Liver (tissue), 9 donors: ENCODE results near the gene PEMT. TPM values are rescaled to one million over a fixed set of nuclear protein-coding genes. Genes with fewer than 3 reads are reported as not detected.

Experiments used
- DNase-seq: peaks from one replicate; pipeline ENCODE4 v3.0.0-alpha.2; 2017; ENCODE audit warnings: low spot score
- H3K27ac ChIP-seq, 2 donors: one replicate each; pipeline ENCODE4 v1.7.0; 2013; ENCODE audit warnings: inconsistent platforms in 2 of 2, low read length in 2 of 2, control low read depth in 1 of 2, low read depth in 1 of 2, mild to moderate bottlenecking in 1 of 2
- H3K27me3 ChIP-seq, 4 donors: one replicate each; pipeline versions ENCODE4 v1.6.1 to v1.7.0; 2013; ENCODE audit warnings: low read length in 3 of 4, inconsistent platforms in 1 of 4, mild to moderate bottlenecking in 1 of 4, moderate library complexity in 1 of 4; ENCODE audit not compliant: control insufficient read depth in 4 of 4, insufficient read depth in 4 of 4
- H3K36me3 ChIP-seq, 4 donors: one replicate each; pipeline versions ENCODE4 v1.6.1 to v1.7.0; 2013; ENCODE audit warnings: low read length in 3 of 4, mild to moderate bottlenecking in 3 of 4, low read depth in 1 of 4, moderate library complexity in 1 of 4; ENCODE audit not compliant: control insufficient read depth in 4 of 4, insufficient read depth in 3 of 4
- H3K4me1 ChIP-seq, 4 donors: one replicate each; pipeline versions ENCODE4 v1.6.1 to v1.7.0; 2013; ENCODE audit warnings: low read length in 3 of 4, mild to moderate bottlenecking in 3 of 4, moderate library complexity in 1 of 4; ENCODE audit not compliant: control insufficient read depth in 4 of 4, insufficient read depth in 4 of 4
- H3K4me3 ChIP-seq, 3 donors: one replicate each; pipeline versions ENCODE4 v1.6.1 to v1.7.0; 2013; ENCODE audit warnings: low read length in 3 of 3, control low read depth in 1 of 3, low read depth in 1 of 3, mild to moderate bottlenecking in 1 of 3
- H3K9ac ChIP-seq, 2 donors: one replicate each; pipeline ENCODE4 v1.7.0; 2013; ENCODE audit warnings: low read length in 2 of 2, mild to moderate bottlenecking in 2 of 2, moderate library complexity in 2 of 2, control low read depth in 1 of 2, low read depth in 1 of 2
- H3K9me3 ChIP-seq, 4 donors: one replicate each; pipeline versions ENCODE4 v1.6.1 to v1.7.0; 2013; ENCODE audit warnings: low read length in 3 of 4; ENCODE audit not compliant: control insufficient read depth in 4 of 4
- ATF3 ChIP-seq: IDR thresholded peaks from 2 replicates; pipeline ENCODE4 v1.6.1; 2016; ENCODE audit warnings: antibody characterized with exemption
- CTCF ChIP-seq: fragments of 150-350 bp; IDR thresholded peaks from 2 replicates; pipeline ENCODE4 v1.5.1; 2017; ENCODE audit warnings: improper control_type of control experiment, low read depth, low read length; ENCODE audit not compliant: missing input control
- FOXA2 ChIP-seq: IDR thresholded peaks from 2 replicates; pipeline ENCODE4 v1.6.1; 2016; ENCODE audit warnings: antibody characterized with exemption
- GABPA ChIP-seq, 2 donors: IDR thresholded peaks in 1 of 2; conservative IDR thresholded peaks in 1 of 2; 2 replicates each; pipeline ENCODE4 v1.6.1; 2016; ENCODE audit warnings: antibody characterized with exemption in 2 of 2, mild to moderate bottlenecking in 1 of 2, moderate library complexity in 1 of 2
- HNF4A ChIP-seq, 2 donors: conservative IDR thresholded peaks; 2 replicates each; pipeline ENCODE4 v1.6.1; 2016; ENCODE audit warnings: antibody characterized with exemption in 2 of 2, mild to moderate bottlenecking in 2 of 2
- MAX ChIP-seq: IDR thresholded peaks from 2 replicates; pipeline ENCODE4 v1.6.1; 2016; ENCODE audit warnings: antibody characterized with exemption
- NR2F2 ChIP-seq: IDR thresholded peaks from 2 replicates; pipeline ENCODE4 v1.6.1; 2016; ENCODE audit warnings: antibody characterized with exemption
- RAD21 ChIP-seq, 2 donors: IDR thresholded peaks; 2 replicates each; pipeline ENCODE4 v1.6.1; 2016; ENCODE audit warnings: antibody characterized with exemption in 2 of 2, mild to moderate bottlenecking in 2 of 2
- REST ChIP-seq: IDR thresholded peaks from 2 replicates; pipeline ENCODE4 v1.6.1; 2016; ENCODE audit warnings: antibody characterized with exemption, mild to moderate bottlenecking
- RXRA ChIP-seq, 2 donors: IDR thresholded peaks; 2 replicates each; pipeline ENCODE4 v1.6.1; 2017 to 2018; ENCODE audit warnings: antibody characterized with exemption in 2 of 2, mild to moderate bottlenecking in 1 of 2
- SP1 ChIP-seq: IDR thresholded peaks from 2 replicates; pipeline ENCODE4 v1.6.1; 2018; ENCODE audit warnings: antibody characterized with exemption, mild to moderate bottlenecking
- YY1 ChIP-seq: IDR thresholded peaks from 2 replicates; pipeline ENCODE4 v1.6.1; 2016; ENCODE audit warnings: antibody characterized with exemption, mild to moderate bottlenecking
- ZBTB33 ChIP-seq: IDR thresholded peaks from 2 replicates; pipeline ENCODE4 v1.6.1; 2016; ENCODE audit warnings: antibody characterized with exemption
- WGBS: extraction: QIAGEN DNeasy Blood & Tissue Kit; methylation state at CpG from one replicate; pipeline ENCODE4 v1.1.7; 2013; 5-methylcytosine and 5-hydroxymethylcytosine counted together
- polyA plus RNA-seq, 2 donors: library from polyadenylated mRNA; stranded (reverse) in 1 of 2; unstranded in 1 of 2; fragments of 200-250 nt in 1 of 2; fragments of >200 nt in 1 of 2; fragmentation: Nextera tagmentation in 1 of 2; extraction: Ambion mirVana in 1 of 2; gene quantifications; one replicate each; pipeline versions ENCODE4 v1.2.1 to v1.2.3, GENCODE V29; 2013 to 2015
- total RNA-seq, 2 donors: library from RNA; depleted of rRNA; stranded (reverse); fragments of >200 nt; gene quantifications; one replicate each; pipeline ENCODE4 v1.2.3, GENCODE V29; 2014
- donor health status: healthy.
- donor health status: healthy.
- donor health status: healthy.
- donor health status: healthy.
- donor health status: healthy.

Gene PEMT
- total and polyA plus RNA-seq, 4 donors: 64.6 to 211 (median 184) TPM

GRCh38 chr17:17500999-17501605, 90.4 kb downstream of the PEMT start:
- Histone ChIP-seq H3K9me3 (no peaks in the 10 kb centered on the region), H3K27ac (no peak overlapping the region), H3K9ac (no peak overlapping the region), H3K27me3 (no peaks in the 10 kb centered on the region), H3K36me3 (peaks cover 0 to 2% (median 0%) of the 10 kb centered on the region in 4 donors), H3K4me1 (no peaks in the 10 kb centered on the region), H3K4me3 (no peak overlapping the region)
- no peak for DNase-seq
- WGBS: 81% methylated on average over 14 of the region's 14 CpGs
- TF ChIP-seq RAD21 (IDR thresholded peaks at IDR 0.05) (peak in 1 of 2 donors; percentile 75), REST (no peak)

- Histone ChIP-seq H3K4me1 (peaks cover 0 to 13% (median 6%) of the 10 kb centered on the region in 4 donors), H3K27ac (no peak overlapping the region), H3K9ac (no peak overlapping the region), H3K36me3 (no peaks in the 10 kb centered on the region), H3K4me3 (no peak overlapping the region), H3K27me3 (no peaks in the 10 kb centered on the region), H3K9me3 (no peaks in the 10 kb centered on the region)
- TF ChIP-seq FOXA2 (no peak), ATF3 (no peak), HNF4A (conservative IDR thresholded peaks at IDR 0.05) (no peak), GABPA (IDR thresholded peaks at IDR 0.05 in 1 of 2, conservative IDR thresholded peaks at IDR 0.05 in 1 of 2) (no peak), ZBTB33 (no peak), NR2F2 (no peak), RXRA (IDR thresholded peaks at IDR 0.05) (no peak), MAX (no peak), YY1 (no peak), SP1 (no peak), REST (no peak), CTCF (no peak)
- 92% methylated on average over 17 of the region's 17 CpGs for WGBS
- DNase-seq: no peak
Measured at GRCh38 chr17:17499402-17500145, 91.9 kb downstream of the PEMT start.
